GM21423 (cell line): ENCODE data around the gene RNASE12.
A peak's percentile ranks its signal among the peaks of the same experiment; 100 is the strongest.
"Not testable (repeated sequence)": the region's sequence is repeated elsewhere in the genome, so short reads cannot be mapped to it uniquely, and the experiment has no call there.

ENCODE experiments used
- ATAC-seq: cut with Tn5 transposase; IDR thresholded peaks from one replicate; pipeline ENCODE4 v1.9.1; 2021; ENCODE audit warnings: mild to moderate bottlenecking, moderate library complexity; ENCODE audit not compliant: unreplicated experiment

RNASE12 gene, protein sequence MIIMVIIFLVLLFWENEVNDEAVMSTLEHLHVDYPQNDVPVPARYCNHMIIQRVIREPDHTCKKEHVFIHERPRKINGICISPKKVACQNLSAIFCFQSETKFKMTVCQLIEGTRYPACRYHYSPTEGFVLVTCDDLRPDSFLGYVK

DNA sequence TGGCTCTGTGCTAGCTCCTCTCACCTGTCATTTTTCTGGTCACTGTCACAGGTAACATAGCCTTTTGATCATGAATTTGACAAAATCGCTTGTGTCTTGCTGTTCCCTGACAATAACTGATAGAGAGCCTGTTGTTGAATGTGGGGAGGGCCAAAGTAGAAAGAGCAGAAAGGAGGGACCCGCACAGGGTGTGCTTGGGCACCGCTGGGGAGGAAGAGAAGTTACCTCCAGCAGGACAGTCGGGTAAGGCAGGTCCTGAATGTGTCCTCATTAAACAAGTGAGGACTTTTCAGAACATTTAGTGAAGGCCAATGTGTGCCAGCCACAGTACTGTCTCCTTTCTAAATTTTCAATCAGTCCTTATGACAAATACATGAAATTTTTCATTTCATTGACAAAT is at the start of gene RNASE12:
RNASE12 (minus strand) TSS at position 142 of the 400 bp plus-strand sequence. CDS start 653 bp downstream, outside the sequence.
- no peak for ATAC-seq

GRCh38 chr14:20632831-20633691 is 41.9 kb upstream of the RNASE12 start:
- ATAC-seq, result peak; percentile 69

DNA sequence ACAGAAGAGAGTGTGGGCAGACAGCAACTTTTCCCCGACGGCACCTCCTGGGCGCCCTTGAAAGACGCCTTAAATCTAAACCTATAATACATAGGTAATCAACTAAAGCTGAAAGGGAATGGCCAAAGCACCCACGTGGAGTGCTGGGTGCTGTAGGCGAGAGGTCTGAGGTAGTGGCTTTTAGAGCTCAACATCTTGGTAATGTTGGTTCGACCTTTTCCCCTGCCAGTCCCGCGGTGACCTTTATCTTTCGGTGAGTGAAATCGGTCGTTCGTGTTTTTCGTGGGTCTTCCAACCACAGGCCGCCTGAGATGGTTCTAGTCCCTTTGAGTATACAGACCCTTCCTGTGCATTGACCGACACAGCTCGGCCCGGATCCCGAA is 41.3 kb upstream of the RNASE12 start:
- peak; percentile 22 for ATAC-seq

- ATAC-seq, result no peak
Measured at GRCh38 chr14:20631880-20632389, 40.8 kb upstream of the RNASE12 start.

DNA sequence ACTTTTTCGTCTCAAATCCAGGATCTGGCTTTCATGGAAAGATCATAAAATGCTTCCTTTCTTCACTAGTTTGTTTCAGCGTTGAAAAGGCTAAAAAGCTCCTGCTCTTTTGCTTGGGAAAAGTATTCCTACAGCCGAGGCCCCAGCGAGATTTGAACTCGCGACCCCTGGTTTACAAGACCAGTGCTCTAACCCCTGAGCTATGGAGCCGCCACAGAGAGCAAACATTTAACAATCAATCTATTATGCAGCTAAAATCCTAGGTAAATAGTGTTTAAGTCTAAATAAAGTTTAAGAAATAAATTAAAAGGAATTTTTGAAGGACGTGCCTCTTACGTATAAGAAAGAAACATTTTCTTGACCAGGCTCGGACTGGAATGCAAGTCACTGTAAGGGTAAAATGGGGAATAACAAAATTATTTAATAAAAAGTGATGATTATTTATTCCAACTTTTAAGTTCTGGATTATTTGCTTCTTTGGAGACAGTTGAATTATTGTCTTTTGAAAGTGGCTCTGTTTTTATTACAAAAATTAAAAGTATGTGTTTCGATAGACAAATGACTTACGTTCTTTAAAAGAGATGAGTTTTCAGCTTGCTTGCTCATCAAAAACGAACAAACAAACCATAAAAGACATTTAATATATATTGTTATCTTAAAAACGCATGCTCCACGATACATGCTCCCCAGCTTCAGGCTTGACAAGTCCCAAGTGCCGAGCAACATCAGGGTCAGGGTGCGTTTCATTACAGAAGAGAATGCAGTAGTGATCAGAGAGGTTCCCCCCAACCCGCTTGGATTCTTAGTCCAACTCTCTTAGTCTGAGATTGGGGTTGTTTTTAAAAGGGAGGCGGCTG is 40.1 kb upstream of the RNASE12 start:
- no peak for ATAC-seq

GRCh38 chr14:20630340-20631022 is 39.3 kb upstream of the RNASE12 start:
- no peak for ATAC-seq

DNA sequence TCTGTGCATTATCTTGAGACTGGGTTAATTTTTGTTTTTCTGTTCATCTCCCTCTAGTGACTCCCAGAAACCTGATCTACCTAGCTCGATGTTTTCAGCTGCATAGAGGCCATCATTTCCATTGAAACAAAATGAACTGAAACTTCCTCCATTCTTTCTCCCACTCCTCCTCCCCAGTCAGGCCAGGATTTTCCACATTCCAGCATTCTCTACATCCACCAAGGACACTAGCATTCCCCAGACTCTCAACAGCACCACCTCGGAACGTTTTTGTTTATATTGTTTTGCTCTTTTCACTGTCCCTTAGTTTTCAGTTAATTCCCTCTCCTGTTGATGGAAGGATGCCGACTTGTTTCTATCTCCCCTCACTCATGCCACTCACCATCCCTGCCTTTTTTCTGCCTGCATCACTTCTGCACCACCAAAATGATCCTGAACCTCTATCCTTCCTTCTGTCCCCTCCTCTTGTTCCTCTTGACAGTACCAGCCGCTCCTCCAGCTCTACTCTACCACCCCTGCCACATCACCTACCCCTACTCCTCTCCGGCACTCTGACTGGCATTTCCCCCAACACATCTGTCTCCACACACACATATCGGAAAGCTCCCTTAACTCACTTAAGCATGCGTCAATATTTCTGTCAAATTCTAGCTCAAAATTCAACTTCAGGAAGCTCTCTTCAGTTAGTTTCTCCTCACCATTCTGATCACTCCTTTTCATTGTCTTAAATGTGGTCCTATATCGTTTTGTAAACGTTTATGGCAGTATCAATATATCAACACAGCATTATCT is 37.1 kb upstream of the RNASE12 start:
- ATAC-seq, result no peak

DNA sequence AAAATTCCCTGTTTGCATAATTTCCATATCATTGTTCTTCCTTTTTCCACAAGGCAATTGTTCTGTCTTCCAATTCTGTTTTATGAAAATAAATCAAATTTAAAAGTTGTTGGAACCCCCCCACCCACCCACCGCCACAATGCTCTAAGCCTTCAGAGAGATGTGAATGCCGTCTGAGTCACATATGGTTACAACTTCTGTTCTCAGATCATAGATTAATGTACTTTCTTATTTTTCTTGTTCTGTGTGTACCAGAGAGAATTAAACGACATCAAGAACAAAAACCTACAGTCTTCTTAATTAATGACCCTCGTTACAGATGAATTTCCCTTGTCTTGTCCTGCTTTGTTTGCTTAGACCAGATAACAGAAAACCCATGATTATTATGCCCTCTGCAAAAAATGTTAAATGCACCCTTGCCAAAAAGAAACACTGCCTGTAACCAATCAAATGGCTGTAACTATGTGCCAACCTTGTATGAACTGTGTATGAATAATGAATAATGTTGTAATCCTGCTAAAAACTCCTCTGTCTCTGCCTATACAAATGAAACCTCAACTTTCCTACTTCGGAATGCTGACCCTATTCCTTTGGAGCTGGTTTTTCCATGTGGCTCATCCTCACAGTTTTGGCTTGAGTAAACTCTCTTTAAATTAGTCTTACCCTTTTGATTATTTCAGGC is 36.3 kb upstream of the RNASE12 start:
- no peak for ATAC-seq

DNA sequence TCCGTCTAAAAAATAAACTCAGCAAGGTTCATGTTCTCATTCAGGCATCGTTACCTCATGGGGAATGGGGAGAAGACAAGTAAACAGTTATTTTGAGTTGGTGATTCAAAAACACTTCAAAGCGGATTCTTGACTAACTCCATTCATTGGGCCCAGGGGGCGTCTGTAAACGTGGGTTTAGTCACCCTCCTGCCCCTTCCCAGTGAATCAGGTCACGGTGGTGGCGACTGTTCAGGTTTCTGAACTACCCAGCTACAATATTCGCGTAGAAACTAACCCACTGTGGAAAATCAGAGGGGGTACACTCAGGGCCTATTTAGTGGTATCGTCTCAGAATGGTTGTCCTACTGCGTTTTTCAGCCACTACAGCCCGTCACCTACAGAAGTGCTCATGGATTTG is 35.1 kb upstream of the RNASE12 start:
- no peak for ATAC-seq

DNA sequence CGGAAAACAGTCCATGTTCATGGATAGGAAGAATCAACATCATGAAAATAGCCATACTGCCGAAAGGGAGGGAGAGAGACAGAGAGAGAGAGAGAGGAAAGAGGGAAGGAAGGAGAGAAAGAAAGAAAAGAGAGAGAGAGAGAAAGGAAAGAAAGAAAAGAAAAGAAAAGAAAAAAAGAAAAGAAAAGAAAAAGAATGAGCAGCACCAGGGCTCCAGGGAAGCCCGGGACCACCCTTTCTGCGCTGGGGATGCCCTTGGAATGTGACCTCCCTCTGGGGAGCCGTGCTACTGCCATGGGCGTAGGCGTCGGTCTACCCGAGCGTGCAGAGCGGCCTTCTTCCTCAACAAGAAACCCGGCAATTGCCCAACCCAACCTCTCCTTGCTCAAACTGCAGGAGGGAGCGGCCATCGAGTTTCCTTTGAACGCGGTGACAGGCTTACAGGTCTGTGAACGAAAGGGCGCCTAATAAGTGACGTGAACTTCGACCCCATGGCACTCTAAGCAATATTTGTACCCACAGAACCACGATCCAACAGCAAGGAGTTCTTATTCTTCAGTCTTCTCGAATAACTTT is 33.4 kb upstream of the RNASE12 start:
- ATAC-seq, result peak; percentile 36

GRCh38 chr14:20623798-20624197 is 32.6 kb upstream of the RNASE12 start:
- no peak for ATAC-seq

GRCh38 chr14:20622816-20623291 is 31.7 kb upstream of the RNASE12 start:
- no peak for ATAC-seq

GRCh38 chr14:20620798-20621478 is 29.8 kb upstream of the RNASE12 start:
- ATAC-seq, result no peak

DNA sequence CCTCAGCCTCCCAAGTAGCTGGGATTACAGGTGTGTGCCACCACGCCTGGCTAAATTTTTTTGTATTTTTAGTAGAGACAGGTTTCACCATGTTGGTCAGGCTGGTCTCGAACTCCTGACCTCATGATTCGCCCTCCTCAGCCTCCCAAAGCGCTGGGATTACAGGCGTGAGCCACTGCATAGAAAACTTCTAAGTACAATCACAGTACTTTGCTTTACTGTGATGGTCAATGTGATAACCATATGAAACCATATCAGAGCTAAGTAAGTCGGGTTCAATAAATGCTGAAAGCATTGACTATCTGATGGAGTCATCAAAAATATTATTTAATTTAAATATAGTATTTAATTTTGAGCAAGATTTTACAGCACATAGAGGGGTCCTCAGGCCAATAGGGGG is 28.5 kb upstream of the RNASE12 start:
- ATAC-seq, result not testable (repeated sequence)

DNA sequence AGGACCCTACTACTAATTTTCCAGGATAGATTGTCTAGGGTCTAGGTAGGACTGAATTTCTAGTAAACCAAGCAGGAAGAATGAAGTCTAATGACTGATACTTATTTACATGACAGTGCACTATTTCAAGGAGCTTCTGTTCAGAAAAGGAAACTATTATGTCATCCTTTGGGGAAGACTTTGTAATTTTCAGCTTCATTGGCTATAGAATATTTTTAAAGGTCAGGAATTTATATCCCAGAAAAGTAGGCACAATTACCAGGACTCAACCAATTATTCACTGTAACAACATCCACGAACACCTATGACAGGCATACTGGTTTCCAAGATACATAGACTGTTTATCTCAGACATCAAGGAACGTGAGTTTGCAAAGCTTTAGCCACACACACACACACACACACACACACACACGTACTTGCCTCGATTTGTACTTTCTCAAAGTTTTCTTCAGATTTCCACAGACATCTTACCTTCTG is 27.1 kb upstream of the RNASE12 start:
- no peak for ATAC-seq

- ATAC-seq, result peak; percentile 43
Measured at GRCh38 chr14:20617138-20618003, 26.2 kb upstream of the RNASE12 start.

GRCh38 chr14:20615996-20616395 is 24.8 kb upstream of the RNASE12 start:
- ATAC-seq, result no peak
